Measurements from ENCODE around the gene NDN.
A peak's percentile ranks its signal among the peaks of the same experiment; 100 is the strongest.

The NDN gene

GRCh38 chr15:23642413-23643044, 44.6 kb downstream of the NDN start:
- DNase-seq (ENCODE audit: low read depth in 2 of 2), result peak in 1 of 2 donors; percentile 12

Measured in stimulated activated CD8-positive, alpha-beta memory T cell treated with anti-CD3 and anti-CD28 coated beads, Interleukin-2, amount 100 ng/mL, for 48 hours (primary cell).